ENCODE measurements around the gene LCP1. TPM values are rescaled to one million over a fixed set of nuclear protein-coding genes. Genes with fewer than 3 reads are reported as not detected.
"Not testable (repeated sequence)": the region's sequence is repeated elsewhere in the genome, so short reads cannot be mapped to it uniquely, and the experiment has no call there.

The LCP1 gene
- total RNA-seq, 1 donor from 2014 or later, result 0.40 TPM

DNA sequence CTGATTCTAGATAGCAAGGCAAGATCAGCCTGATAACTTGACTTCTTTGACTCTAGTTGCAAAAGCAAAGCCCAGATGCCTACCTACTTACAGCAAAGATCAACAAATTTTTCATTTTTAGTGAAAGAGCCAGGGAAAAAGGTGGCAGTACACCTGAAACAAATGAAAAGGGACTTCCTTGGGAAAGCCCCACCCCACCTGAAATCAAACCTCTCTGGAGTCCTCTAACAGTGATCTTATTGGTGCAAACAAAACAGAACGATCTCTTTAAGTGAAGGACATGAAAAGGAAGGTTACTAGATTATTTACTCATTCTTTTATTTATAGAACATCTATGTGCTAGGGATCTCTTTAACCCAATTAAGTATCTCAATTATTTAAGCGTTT, 507 bp upstream of the LCP1 start:
- DNase-seq (ENCODE audit: low read depth), result no peak

DNA sequence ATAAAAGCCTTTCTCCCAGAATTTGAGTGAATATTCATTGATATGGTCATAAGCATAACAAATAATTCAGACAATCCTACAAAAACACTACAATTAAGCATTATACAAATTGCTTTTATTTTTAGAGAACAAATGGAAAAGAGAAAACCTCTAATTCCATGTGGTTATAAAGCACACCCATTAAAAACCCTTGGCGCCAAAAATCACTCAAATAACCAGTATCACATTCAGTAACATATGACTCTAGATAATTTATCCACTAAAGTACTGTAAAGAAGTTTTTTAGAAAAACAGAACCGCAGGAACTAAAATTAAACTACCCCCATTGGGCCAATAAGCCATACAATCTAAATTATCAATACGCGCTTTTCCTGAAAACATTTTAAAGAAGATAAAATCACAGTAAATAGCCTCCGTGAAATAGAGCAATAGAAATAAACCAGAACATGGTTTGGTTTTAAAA, 569 bp downstream of the LCP1 start:
- no peak for DNase-seq (ENCODE audit: low read depth)

GRCh38 chr13:46179969-46180763, 1.8 kb downstream of the LCP1 start:
- no peak for DNase-seq (ENCODE audit: low read depth)

- no peak for DNase-seq (ENCODE audit: low read depth)
These were observed 2.5 kb downstream of the LCP1 start for GRCh38 chr13:46179491-46179908.

GRCh38 chr13:46178821-46179220, 3.2 kb downstream of the LCP1 start:
- no peak for DNase-seq (ENCODE audit: low read depth)

- no peak for DNase-seq (ENCODE audit: low read depth)
These were observed 3.8 kb downstream of the LCP1 start for GRCh38 chr13:46178143-46178542.

DNA sequence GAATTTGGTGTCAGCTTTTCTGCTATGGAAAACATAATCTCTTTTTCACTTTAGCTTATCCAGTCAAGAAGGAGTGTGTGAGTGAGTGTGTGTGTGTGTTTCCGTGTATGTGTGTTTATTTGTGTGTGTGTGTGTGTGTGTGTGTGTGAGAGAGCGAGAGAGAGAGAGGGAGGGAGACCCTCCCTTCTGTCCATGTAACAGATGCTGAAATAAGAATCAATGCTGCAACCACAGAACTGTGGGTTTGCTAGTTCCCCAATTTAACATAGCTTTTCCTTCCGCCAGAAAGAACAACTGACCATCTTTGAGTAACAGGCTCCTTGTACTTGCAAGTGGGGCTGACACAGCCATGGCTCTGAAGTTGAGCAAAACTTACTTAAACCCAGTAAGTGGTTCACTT, 5.2 kb downstream of the LCP1 start:
- no peak for DNase-seq (ENCODE audit: low read depth)

DNA sequence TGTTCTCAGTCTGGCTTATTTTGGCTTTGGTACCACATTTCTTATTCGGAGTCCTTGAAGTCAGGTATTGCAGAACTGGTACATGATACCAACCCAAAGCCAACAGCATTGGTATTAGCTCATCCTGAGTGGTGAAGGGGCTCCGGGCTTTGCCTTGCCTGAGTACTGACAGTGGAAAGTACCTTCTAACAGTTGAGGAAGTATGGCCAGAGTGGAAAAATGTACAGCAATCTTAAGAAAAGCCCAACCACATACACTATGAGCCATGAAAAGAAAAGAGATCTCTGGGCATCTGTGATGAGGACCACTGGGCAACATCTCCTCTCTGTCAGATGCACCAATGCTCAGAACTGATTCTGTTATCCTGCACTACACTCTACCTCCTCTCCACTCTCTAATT, 8.3 kb downstream of the LCP1 start:
- DNase-seq (ENCODE audit: low read depth), result no peak

- DNase-seq (ENCODE audit: low read depth), result no peak
These were observed 9.4 kb downstream of the LCP1 start for GRCh38 chr13:46172531-46172991.

- no peak for DNase-seq (ENCODE audit: low read depth)
These were observed 10.2 kb downstream of the LCP1 start for GRCh38 chr13:46171739-46172138.

DNA sequence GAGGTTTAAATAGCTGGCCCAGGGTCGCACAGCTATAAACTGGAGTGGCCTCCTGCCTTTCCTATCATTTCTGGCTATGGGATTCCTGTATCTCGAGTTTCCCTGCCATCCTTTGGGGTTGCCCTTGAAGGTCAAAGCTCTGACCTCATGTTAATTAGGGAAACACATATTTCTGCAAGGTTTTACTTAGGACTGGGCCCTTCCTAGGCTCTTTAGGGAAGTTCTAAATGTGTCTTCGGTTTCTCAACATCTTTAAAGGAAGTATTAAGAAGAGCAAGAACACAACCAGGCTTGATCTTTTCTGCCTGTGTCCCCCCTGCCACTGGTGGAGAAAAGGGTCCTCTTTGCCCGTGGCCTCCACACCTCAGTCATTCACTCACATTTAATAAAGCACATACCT, 10.8 kb downstream of the LCP1 start:
- DNase-seq (ENCODE audit: low read depth), result no peak

GRCh38 chr13:46170687-46171086, 11.3 kb downstream of the LCP1 start:
- no peak for DNase-seq (ENCODE audit: low read depth)

DNA sequence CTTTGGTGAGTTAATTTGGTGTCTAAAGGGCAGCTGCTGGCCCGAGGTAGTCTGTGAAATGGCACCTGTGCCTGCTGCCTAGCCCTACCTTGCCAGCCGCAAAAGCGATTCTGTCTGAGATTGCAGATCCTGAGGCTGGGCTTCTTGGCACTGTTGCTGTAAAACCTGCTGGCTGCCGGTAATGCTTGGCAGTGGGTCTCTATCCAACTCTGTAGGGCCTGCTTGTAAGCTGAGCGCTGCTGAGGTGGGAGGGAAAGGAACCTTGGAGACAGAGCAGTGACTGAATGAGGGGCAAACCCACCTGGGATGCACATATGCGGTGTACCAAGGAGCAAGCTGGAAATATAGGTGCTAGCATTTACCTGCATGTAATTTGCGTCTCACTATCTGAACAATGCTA, 11.7 kb downstream of the LCP1 start:
- DNase-seq (ENCODE audit: low read depth), result no peak

DNA sequence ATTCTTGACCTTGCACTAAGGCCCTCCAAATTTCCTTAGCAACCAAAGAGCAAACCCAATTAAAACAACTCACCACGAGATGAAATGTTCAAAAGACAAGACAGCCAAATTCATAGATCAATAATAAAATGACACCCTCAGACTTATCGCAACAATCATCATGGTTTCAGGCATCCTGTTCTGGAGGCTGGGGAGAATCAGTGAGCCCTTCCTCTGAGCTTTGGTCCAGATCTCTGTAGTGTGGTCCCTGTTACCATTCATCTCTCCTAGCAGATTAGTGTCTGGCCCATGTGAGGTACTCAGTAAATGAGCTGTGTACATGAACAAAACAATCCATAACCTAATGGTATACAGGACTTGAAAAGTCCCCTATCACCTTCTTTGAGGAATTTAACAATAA, 12.2 kb downstream of the LCP1 start:
- DNase-seq (ENCODE audit: low read depth), result no peak

DNA sequence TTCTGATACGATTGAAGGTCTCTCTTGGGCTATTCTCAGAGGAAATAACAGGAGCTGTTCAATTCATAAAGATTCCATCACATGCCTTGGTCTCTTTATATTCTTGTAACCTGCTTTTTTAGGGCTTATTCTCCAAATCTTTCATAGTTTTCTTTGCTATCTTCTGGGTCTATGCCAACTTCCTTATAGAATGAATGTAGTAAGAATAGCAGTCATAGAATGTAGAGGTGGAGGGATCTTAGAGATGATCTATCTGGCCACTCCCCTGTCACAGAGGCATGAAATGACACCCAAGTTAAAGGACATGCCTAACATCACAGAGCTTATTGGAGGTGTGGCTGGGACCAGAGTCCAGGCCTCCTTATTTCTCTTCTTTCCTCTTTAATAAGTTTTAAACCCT, 13.2 kb downstream of the LCP1 start:
- DNase-seq (ENCODE audit: low read depth), result no peak

GRCh38 chr13:46168341-46168740, 13.6 kb downstream of the LCP1 start:
- peak; percentile 61 for DNase-seq (ENCODE audit: low read depth)

DNA sequence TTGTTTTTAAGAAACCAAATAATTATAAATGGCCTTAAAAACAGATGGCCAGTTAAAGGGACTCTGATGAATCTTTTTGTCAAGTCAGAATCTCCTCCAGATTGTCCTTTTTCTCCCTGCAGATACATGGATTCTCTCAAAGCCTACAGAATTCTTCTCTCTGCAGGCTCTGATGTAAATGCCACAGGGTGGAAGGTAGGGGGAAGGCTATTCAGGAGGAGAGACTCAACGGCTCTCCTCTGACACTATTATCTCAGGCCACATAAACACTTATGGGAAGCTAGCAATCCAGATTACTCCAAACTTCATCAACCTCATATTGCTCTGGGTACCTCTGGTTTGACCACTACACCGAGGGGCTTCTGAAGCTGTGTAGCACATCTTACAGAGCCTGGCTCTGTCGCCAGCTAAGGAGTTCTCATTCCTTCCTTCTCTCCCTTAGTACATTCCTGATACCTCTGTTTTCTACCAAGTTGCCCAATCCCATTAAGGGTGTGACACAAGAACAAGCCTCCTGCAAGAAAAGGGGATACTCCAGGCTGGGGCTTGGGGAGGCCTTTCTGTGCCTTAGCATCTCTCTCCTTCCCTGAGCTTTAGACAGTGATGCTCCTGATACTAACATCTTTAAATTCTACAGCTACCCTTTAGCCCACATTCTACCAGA, 14.9 kb downstream of the LCP1 start:
- DNase-seq (ENCODE audit: low read depth), result no peak

DNA sequence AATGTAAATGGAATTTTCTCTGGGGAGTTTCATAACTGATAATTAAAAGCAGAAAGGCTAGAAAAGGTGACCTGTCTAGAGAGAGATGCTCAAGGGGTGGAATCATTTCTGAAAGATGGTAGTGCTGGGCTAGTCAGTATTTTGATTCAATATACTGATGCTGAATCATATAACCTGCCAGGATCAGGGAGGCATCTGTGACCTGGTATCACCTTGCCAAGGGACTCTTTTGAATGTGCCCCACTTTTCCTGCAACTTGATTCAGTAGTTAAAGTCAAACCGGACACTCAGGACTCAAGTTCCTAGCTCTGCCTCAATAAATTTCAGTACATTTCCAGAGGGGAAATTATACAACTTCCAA, 15.8 kb downstream of the LCP1 start:
- no peak for DNase-seq (ENCODE audit: low read depth)

DNA sequence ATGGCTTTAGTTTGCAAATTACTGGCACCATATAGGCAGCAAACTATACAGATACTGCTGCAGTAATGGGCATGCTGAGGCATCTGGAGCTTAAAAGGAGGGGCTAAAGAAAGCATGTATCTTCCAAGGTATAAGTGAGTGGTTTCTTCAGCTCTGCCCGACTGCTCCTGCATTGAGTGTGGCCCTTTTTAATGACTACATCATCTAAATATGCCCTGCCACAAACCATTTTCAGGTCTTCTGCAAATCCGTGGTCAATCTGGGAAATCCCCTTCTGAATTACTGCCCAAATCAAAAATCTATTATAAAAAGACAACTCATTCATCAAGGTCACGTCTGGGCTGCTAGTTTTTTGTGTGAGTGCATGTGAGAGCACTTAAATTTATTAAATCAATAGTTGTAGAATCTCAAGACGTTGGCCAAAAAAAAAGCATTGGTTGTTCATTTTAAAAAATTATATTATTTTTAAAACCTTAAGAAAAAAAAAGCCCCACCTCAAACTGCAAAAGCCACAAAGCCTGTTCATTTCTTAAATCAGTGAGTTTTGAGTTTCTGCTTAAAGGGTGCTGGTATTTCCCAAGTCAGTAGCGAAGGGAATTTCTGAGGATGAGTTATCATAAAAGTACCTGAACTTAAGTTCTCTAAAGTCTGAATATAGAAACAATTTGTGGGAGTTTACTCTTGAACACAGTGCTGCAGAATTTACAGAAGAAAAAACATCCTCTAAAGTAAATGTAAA, 16.3 kb downstream of the LCP1 start:
- DNase-seq (ENCODE audit: low read depth), result peak; percentile 78

DNA sequence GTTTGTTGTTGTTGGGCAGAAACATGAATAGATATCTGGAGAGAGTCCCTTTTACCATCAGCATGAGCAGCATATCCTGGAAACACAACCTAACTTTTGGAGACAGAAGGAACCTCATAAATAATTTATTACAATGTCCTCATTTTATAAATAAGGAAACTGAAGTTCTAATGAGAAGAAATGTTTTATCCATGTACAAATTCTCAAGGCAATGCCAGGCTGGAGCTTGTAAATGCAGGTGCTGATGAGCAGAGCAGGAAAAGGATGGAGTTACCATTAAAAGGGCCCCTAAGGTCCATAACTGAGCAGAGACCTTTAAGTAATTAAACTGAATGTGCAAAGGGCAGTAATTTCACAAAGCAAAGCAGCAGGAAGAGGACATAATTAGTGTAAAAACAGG, 17.3 kb downstream of the LCP1 start:
- no peak for DNase-seq (ENCODE audit: low read depth)

DNA sequence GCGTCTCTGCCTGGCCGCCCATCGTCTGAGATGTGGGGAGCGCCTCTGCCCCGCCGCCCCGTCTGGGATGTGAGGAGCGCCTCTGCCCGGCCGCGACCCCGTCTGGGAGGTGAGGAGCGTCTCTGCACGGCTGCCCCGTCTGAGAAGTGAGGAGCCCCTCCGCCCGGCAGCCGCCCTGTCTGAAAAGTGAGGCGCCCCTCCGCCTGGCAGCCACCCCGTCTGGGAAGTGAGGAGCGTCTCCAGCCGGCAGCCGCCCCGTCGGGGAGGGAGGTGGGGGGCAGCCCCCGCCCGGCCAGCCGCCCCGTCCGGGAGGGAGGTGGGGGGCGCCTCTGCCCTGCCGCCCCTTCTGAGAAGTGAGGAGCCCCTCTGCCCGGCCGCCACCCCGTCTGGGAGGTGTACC, 19.2 kb downstream of the LCP1 start:
- DNase-seq (ENCODE audit: low read depth), result not testable (repeated sequence)

GRCh38 chr13:46160471-46161066, 21.4 kb downstream of the LCP1 start:
- peak; percentile 55 for DNase-seq (ENCODE audit: low read depth)

Data from renal cortical epithelial cell (primary cell).